BLaER1 treated with 17β-estradiol and CSF1 and Interleukin-3, amounts not matched to agents 10 nM and 100 nM (cell line): Measurements from ENCODE around the gene AMOTL2.

Experiments used
- H3K27ac ChIP-seq, 11 experiments: shearing (Covaris generic); formaldehyde crosslinking; 2 replicates each; pipeline ENCODE4 v1.8.1; 2022
- H3K27me3 ChIP-seq, 11 experiments: shearing (Covaris generic); formaldehyde crosslinking; 2 replicates each; pipeline ENCODE4 v1.8.1; 2022
- H3K36me3 ChIP-seq, 11 experiments: shearing (Covaris generic); formaldehyde crosslinking; 2 replicates each; pipeline ENCODE4 v1.8.1; 2022
- H3K4me1 ChIP-seq, 10 experiments: shearing (Covaris generic); formaldehyde crosslinking; 2 replicates each; pipeline ENCODE4 v1.8.1; 2022
- H3K4me2 ChIP-seq, 11 experiments: shearing (Covaris generic); formaldehyde crosslinking; 2 replicates each; pipeline ENCODE4 v1.8.1; 2022
- H3K4me3 ChIP-seq, 10 experiments: shearing (Covaris generic); formaldehyde crosslinking; 2 replicates each; pipeline ENCODE4 v1.8.1; 2022
- H3K9ac ChIP-seq, 11 experiments: shearing (Covaris generic); formaldehyde crosslinking; 2 replicates each; pipeline ENCODE4 v1.8.1; 2022
- H3K9me3 ChIP-seq, 11 experiments: shearing (Covaris generic); formaldehyde crosslinking; replicated peaks in 1 of 11; 2 replicates each; pipeline ENCODE4 v1.8.1; 2022
- H4K20me1 ChIP-seq, 11 experiments: shearing (Covaris generic); formaldehyde crosslinking; 2 replicates each; pipeline ENCODE4 v1.8.1; 2022
- Cebpa-rat ChIP-seq, 11 experiments: shearing (Covaris generic); IDR thresholded peaks; 2 replicates each; pipeline ENCODE4 v1.8.1; 2022

The AMOTL2 gene

GRCh38 chr3:134384963-134385362, 10.7 kb upstream of the AMOTL2 start:
- H4K20me1 ChIP-seq, result no peaks in the 10 kb centered on the region
- no peak overlapping the region for H3K4me2 ChIP-seq
- TF ChIP-seq Cebpa-rat (IDR thresholded peaks at IDR 0.05), result no peak
- H3K4me1 ChIP-seq, result peaks cover 0 to 15% (median 6%) of the 10 kb centered on the region in 10 experiments; a peak in 9 of 20 replicates
- H3K27ac ChIP-seq, result no peak overlapping the region
- H3K9me3 ChIP-seq, result peaks cover 0 to 15% (median 3%) of the 10 kb centered on the region in 11 experiments; a peak in 13 of 22 replicates
- H3K36me3 ChIP-seq, result no peaks in the 10 kb centered on the region
- no peak overlapping the region for H3K9ac ChIP-seq
- H3K4me3 ChIP-seq, result no peak overlapping the region
- H3K27me3 ChIP-seq, result no peaks in the 10 kb centered on the region

- Histone ChIP-seq H3K4me1 (peaks cover 0 to 15% (median 6%) of the 10 kb centered on the region in 10 experiments; a peak in 9 of 20 replicates), H3K9ac (no peak overlapping the region), H3K27ac (no peak overlapping the region), H3K4me2 (no peak overlapping the region), H3K4me3 (no peak overlapping the region), H3K27me3 (peaks cover 0 to 5% (median under 1%) of the 10 kb centered on the region in 11 experiments; a peak in 6 of 22 replicates), H3K9me3 (peaks cover 0 to 7% (median 0%) of the 10 kb centered on the region in 11 experiments; a peak in 1 of 22 replicates), H4K20me1 (no peaks in the 10 kb centered on the region; a peak in 1 of 22 replicates), H3K36me3 (no peaks in the 10 kb centered on the region)
- TF ChIP-seq Cebpa-rat (IDR thresholded peaks at IDR 0.05), result no peak
Measured at GRCh38 chr3:134381831-134382442, 7.7 kb upstream of the AMOTL2 start.

- peaks cover 0 to 14% (median 8%) of the 10 kb centered on the region in 11 experiments; a peak in 17 of 22 replicates for H3K27me3 ChIP-seq
- peaks cover 0 to 15% (median 6%) of the 10 kb centered on the region in 10 experiments; a peak in 9 of 20 replicates for H3K4me1 ChIP-seq
- no peak for TF ChIP-seq Cebpa-rat (IDR thresholded peaks at IDR 0.05)
- H4K20me1 ChIP-seq, result peaks cover 0 to 3% (median 0%) of the 10 kb centered on the region in 11 experiments; a peak in 2 of 22 replicates
- H3K4me2 ChIP-seq, result no peak overlapping the region; a peak in 1 of 22 replicates
- peaks cover 0 to 7% (median 0%) of the 10 kb centered on the region in 11 experiments; a peak in 1 of 22 replicates for H3K9me3 ChIP-seq
- H3K36me3 ChIP-seq, result no peaks in the 10 kb centered on the region
- H3K4me3 ChIP-seq, result no peak overlapping the region
- H3K27ac ChIP-seq, result peak overlapping the region in 1 of 11 experiments; percentile 14; a peak in 1 of 22 replicates
- H3K9ac ChIP-seq, result no peak overlapping the region
Measured at GRCh38 chr3:134381076-134381475, 6.8 kb upstream of the AMOTL2 start.

- H3K9ac ChIP-seq, result no peak overlapping the region
- peak overlapping the region in 5 of 11 experiments; percentile 7 to 32 (median 15); a peak in 6 of 22 replicates for H3K4me2 ChIP-seq
- H3K4me3 ChIP-seq, result no peak overlapping the region
- TF ChIP-seq Cebpa-rat (IDR thresholded peaks at IDR 0.05), result no peak
- no peak overlapping the region; a peak in 1 of 22 replicates for H3K27ac ChIP-seq
- peaks cover 7 to 22% (median 17%) of the 10 kb centered on the region in 11 experiments for H3K27me3 ChIP-seq
- peaks cover 0 to 10% (median 0%) of the 10 kb centered on the region in 11 experiments; a peak in 4 of 22 replicates for H4K20me1 ChIP-seq
- H3K36me3 ChIP-seq, result no peaks in the 10 kb centered on the region
- H3K9me3 ChIP-seq, result peaks cover 0 to 7% (median 0%) of the 10 kb centered on the region in 11 experiments; a peak in 1 of 22 replicates
- H3K4me1 ChIP-seq, result peaks cover 0 to 15% (median 6%) of the 10 kb centered on the region in 10 experiments; a peak in 9 of 20 replicates
Measured at GRCh38 chr3:134380249-134380648, 6.0 kb upstream of the AMOTL2 start.

GRCh38 chr3:134378818-134379217, 4.6 kb upstream of the AMOTL2 start:
- H3K4me3 ChIP-seq, result no peak overlapping the region
- H3K9ac ChIP-seq, result no peak overlapping the region
- H4K20me1 ChIP-seq, result peaks cover 0 to 15% (median 0%) of the 10 kb centered on the region in 11 experiments; a peak in 4 of 22 replicates
- peaks cover 0 to 7% (median 0%) of the 10 kb centered on the region in 11 experiments; a peak in 1 of 22 replicates for H3K9me3 ChIP-seq
- H3K4me2 ChIP-seq, result no peak overlapping the region
- no peaks in the 10 kb centered on the region for H3K36me3 ChIP-seq
- peaks cover 0 to 23% (median 11%) of the 10 kb centered on the region in 10 experiments; a peak in 16 of 20 replicates for H3K4me1 ChIP-seq
- H3K27ac ChIP-seq, result no peak overlapping the region
- peaks cover 20 to 35% (median 30%) of the 10 kb centered on the region in 11 experiments for H3K27me3 ChIP-seq
- TF ChIP-seq Cebpa-rat (IDR thresholded peaks at IDR 0.05), result no peak

- TF ChIP-seq Cebpa-rat (IDR thresholded peaks at IDR 0.05), result no peak
- no peak overlapping the region for H3K9ac ChIP-seq
- H3K27ac ChIP-seq, result no peak overlapping the region
- H3K4me1 ChIP-seq, result peaks cover 4 to 28% (median 15%) of the 10 kb centered on the region in 10 experiments; a peak in 19 of 20 replicates
- peaks cover 0 to 18% (median 0%) of the 10 kb centered on the region in 11 experiments; a peak in 5 of 22 replicates for H4K20me1 ChIP-seq
- no peak overlapping the region for H3K4me3 ChIP-seq
- H3K36me3 ChIP-seq, result no peaks in the 10 kb centered on the region
- H3K27me3 ChIP-seq, result peaks cover 23 to 40% (median 35%) of the 10 kb centered on the region in 11 experiments
- H3K9me3 ChIP-seq, result peaks cover 0 to 7% (median 0%) of the 10 kb centered on the region in 11 experiments; a peak in 1 of 22 replicates
- H3K4me2 ChIP-seq, result no peak overlapping the region
Measured at GRCh38 chr3:134378384-134378783, 4.1 kb upstream of the AMOTL2 start.

- H3K4me3 ChIP-seq, result no peak overlapping the region
- H3K4me2 ChIP-seq, result no peak overlapping the region
- H3K4me1 ChIP-seq, result peaks cover 8 to 29% (median 19%) of the 10 kb centered on the region in 10 experiments; a peak in 19 of 20 replicates
- no peak overlapping the region for H3K9ac ChIP-seq
- H3K27me3 ChIP-seq, result peaks cover 28 to 45% (median 40%) of the 10 kb centered on the region in 11 experiments
- H4K20me1 ChIP-seq, result peaks cover 0 to 23% (median 0%) of the 10 kb centered on the region in 11 experiments; a peak in 5 of 22 replicates
- H3K36me3 ChIP-seq, result no peaks in the 10 kb centered on the region
- H3K9me3 ChIP-seq, result peaks cover 0 to 7% (median 0%) of the 10 kb centered on the region in 11 experiments; a peak in 1 of 22 replicates
- no peak for TF ChIP-seq Cebpa-rat (IDR thresholded peaks at IDR 0.05)
- no peak overlapping the region for H3K27ac ChIP-seq
Measured at GRCh38 chr3:134377896-134378295, 3.6 kb upstream of the AMOTL2 start.

- H3K36me3 ChIP-seq, result no peaks in the 10 kb centered on the region
- no peak overlapping the region for H3K9ac ChIP-seq
- H3K27me3 ChIP-seq, result peaks cover 28 to 52% (median 41%) of the 10 kb centered on the region in 11 experiments
- H3K4me2 ChIP-seq, result no peak overlapping the region
- peaks cover 0 to 23% (median 0%) of the 10 kb centered on the region in 11 experiments; a peak in 6 of 22 replicates for H4K20me1 ChIP-seq
- peaks cover 0 to 7% (median 0%) of the 10 kb centered on the region in 11 experiments; a peak in 1 of 22 replicates for H3K9me3 ChIP-seq
- H3K4me3 ChIP-seq, result no peak overlapping the region
- no peak overlapping the region for H3K27ac ChIP-seq
- H3K4me1 ChIP-seq, result peaks cover 10 to 34% (median 24%) of the 10 kb centered on the region in 10 experiments; a peak in 19 of 20 replicates
- TF ChIP-seq Cebpa-rat (IDR thresholded peaks at IDR 0.05), result no peak
Measured at GRCh38 chr3:134376786-134377426, 2.7 kb upstream of the AMOTL2 start.
